WTC11 (cell line): Measurements from ENCODE around the gene IGFBP4. TPM values are rescaled to one million over a fixed set of nuclear protein-coding genes. Genes with fewer than 3 reads are reported as not detected.

Experiments
- ATAC-seq: fragments of 200-7000 bp; cut with Tn5 transposase; 2 replicates; pipeline ENCODE4 v1.10.0; 2021; ENCODE audit warnings: mild to moderate bottlenecking, moderate library complexity
- CTCF ChIA-PET: fragments of 300-600 bp; sonication (Branson Sonifier 250); formaldehyde crosslinking; loops from one replicate; lab custom pipeline; 2021; ENCODE audit warnings: antibody characterized with exemption; lab: Charles Lee
- POLR2A ChIA-PET: fragments of 350-600 bp; sonication (Branson Sonifier 250); formaldehyde crosslinking; loops from one replicate; lab custom pipeline; 2021; ENCODE audit warnings: antibody characterized with exemption; lab: Charles Lee
- DNase-seq: peaks from one replicate; pipeline ENCODE4 v3.0.0; 2021; ENCODE audit warnings: low spot score
- H3K27ac Mint-ChIP-seq: 2 replicates; pipeline ENCODE4 v1.8.0; 2021; ENCODE audit warnings: mixed read lengths
- H3K27me3 Mint-ChIP-seq: 2 replicates; pipeline ENCODE4 v1.8.0; 2021; ENCODE audit warnings: low read depth, mild to moderate bottlenecking, moderate library complexity, mixed read lengths
- H3K36me3 Mint-ChIP-seq: 2 replicates; pipeline ENCODE4 v1.8.0; 2021; ENCODE audit warnings: mixed read lengths
- H3K4me1 Mint-ChIP-seq: 2 replicates; pipeline ENCODE4 v1.8.0; 2022; ENCODE audit warnings: mixed read lengths
- H3K4me3 Mint-ChIP-seq: 2 replicates; pipeline ENCODE4 v1.8.0; 2021; ENCODE audit warnings: mild to moderate bottlenecking, moderate library complexity, mixed read lengths
- H3K9me3 Mint-ChIP-seq: 2 replicates; pipeline ENCODE4 v1.8.0; 2021; ENCODE audit warnings: mixed read lengths
- CREM ChIP-seq: sonication (generic); formaldehyde crosslinking; IDR thresholded peaks from 2 replicates; pipeline ENCODE4 v1.8.1; 2022; ENCODE audit warnings: mild to moderate bottlenecking, missing genetic modification reagents, moderate library complexity
- ELF4 ChIP-seq: sonication (generic); formaldehyde crosslinking; IDR thresholded peaks from 2 replicates; pipeline ENCODE4 v1.8.1; 2022; ENCODE audit warnings: low read depth, mild to moderate bottlenecking, moderate library complexity, missing genetic modification reagents
- ESRRA ChIP-seq: sonication (generic); formaldehyde crosslinking; IDR thresholded peaks from 2 replicates; pipeline ENCODE4 v1.8.1; 2022; ENCODE audit warnings: mild to moderate bottlenecking, missing genetic modification reagents, borderline replicate concordance
- FOXK1 ChIP-seq: sonication (generic); formaldehyde crosslinking; IDR thresholded peaks from 2 replicates; pipeline ENCODE4 v1.8.0; 2022; ENCODE audit warnings: mild to moderate bottlenecking, moderate library complexity, missing genetic modification reagents
- GRHL2 ChIP-seq: fragments of 250-450 bp; sonication (Bioruptor Pico); IDR thresholded peaks from 2 replicates; pipeline ENCODE4 v1.8.0; 2022; ENCODE audit warnings: mild to moderate bottlenecking, moderate library complexity; ENCODE audit not compliant: insufficient replicate concordance, severe bottlenecking
- GTF2I ChIP-seq: fragments of 250-450 bp; sonication (Bioruptor Pico); conservative IDR thresholded peaks from 2 replicates; pipeline ENCODE4 v1.4.0; 2021; ENCODE audit warnings: mild to moderate bottlenecking
- SP1 ChIP-seq: sonication (generic); formaldehyde crosslinking; conservative IDR thresholded peaks from 2 replicates; pipeline ENCODE4 v1.8.1; 2022; ENCODE audit warnings: missing genetic modification reagents
- TCF7 ChIP-seq: sonication (generic); formaldehyde crosslinking; IDR thresholded peaks from 2 replicates; pipeline ENCODE4 v1.8.0; 2022; ENCODE audit warnings: mild to moderate bottlenecking, low read depth, missing genetic modification reagents, moderate library complexity
- ZNF416 ChIP-seq: fragments of 250-450 bp; sonication (Bioruptor Pico); IDR thresholded peaks from 2 replicates; pipeline ENCODE4 v1.9.0; 2021; ENCODE audit warnings: mild to moderate bottlenecking, inconsistent platforms
- ZNF671 ChIP-seq: fragments of 250-450 bp; sonication (Bioruptor Pico); IDR thresholded peaks from 2 replicates; pipeline ENCODE4 v1.8.0; 2021; ENCODE audit warnings: mild to moderate bottlenecking
- total RNA-seq: library from RNA; stranded (reverse); gene quantifications from 3 replicates; pipeline ENCODE4 v1.2.3, GENCODE V29; 2021
- TF ChIP-seq, protein P1 (sequence below): sonication (generic); formaldehyde crosslinking; IDR thresholded peaks from 2 replicates; pipeline ENCODE4 v1.8.0; 2022; ENCODE audit warnings: mild to moderate bottlenecking, missing genetic modification reagents
- TF ChIP-seq, protein P2 (sequence below): sonication (generic); formaldehyde crosslinking; IDR thresholded peaks from 2 replicates; pipeline ENCODE4 v1.8.1; 2023; ENCODE audit warnings: mild to moderate bottlenecking, missing genetic modification reagents, moderate library complexity
- TF ChIP-seq, protein P3 (sequence below): sonication (generic); formaldehyde crosslinking; IDR thresholded peaks from 2 replicates; pipeline ENCODE4 v1.8.0; 2022; ENCODE audit warnings: mild to moderate bottlenecking, missing genetic modification reagents
- TF ChIP-seq, protein P4 (sequence below): sonication (generic); formaldehyde crosslinking; IDR thresholded peaks from 2 replicates; pipeline ENCODE4 v1.8.0; 2023; ENCODE audit warnings: missing genetic modification reagents
- TF ChIP-seq, protein P5 (sequence below): sonication (generic); formaldehyde crosslinking; IDR thresholded peaks from 2 replicates; pipeline ENCODE4 v1.8.0; 2022; ENCODE audit warnings: mild to moderate bottlenecking, missing genetic modification reagents
- TF ChIP-seq, protein P6 (sequence below): fragments of 250-450 bp; sonication (Bioruptor Pico); IDR thresholded peaks from 2 replicates; pipeline ENCODE4 v1.9.0; 2021; ENCODE audit warnings: mild to moderate bottlenecking
- TF ChIP-seq, protein P7 (sequence below): sonication (generic); formaldehyde crosslinking; IDR thresholded peaks from 2 replicates; pipeline ENCODE4 v1.8.1; 2022; ENCODE audit warnings: missing genetic modification reagents, borderline replicate concordance
- TF ChIP-seq, protein P8 (sequence below): sonication (generic); formaldehyde crosslinking; IDR thresholded peaks from 2 replicates; pipeline ENCODE4 v1.8.1; 2023; ENCODE audit warnings: mild to moderate bottlenecking, missing genetic modification reagents
- TF ChIP-seq, protein P9 (sequence below): sonication (generic); formaldehyde crosslinking; IDR thresholded peaks from 2 replicates; pipeline ENCODE4 v1.8.1; 2023; ENCODE audit warnings: mild to moderate bottlenecking, missing genetic modification reagents, moderate library complexity

IGFBP4 gene
- total RNA-seq, 1 experiment from 2014 or later = 172 TPM

DNA sequence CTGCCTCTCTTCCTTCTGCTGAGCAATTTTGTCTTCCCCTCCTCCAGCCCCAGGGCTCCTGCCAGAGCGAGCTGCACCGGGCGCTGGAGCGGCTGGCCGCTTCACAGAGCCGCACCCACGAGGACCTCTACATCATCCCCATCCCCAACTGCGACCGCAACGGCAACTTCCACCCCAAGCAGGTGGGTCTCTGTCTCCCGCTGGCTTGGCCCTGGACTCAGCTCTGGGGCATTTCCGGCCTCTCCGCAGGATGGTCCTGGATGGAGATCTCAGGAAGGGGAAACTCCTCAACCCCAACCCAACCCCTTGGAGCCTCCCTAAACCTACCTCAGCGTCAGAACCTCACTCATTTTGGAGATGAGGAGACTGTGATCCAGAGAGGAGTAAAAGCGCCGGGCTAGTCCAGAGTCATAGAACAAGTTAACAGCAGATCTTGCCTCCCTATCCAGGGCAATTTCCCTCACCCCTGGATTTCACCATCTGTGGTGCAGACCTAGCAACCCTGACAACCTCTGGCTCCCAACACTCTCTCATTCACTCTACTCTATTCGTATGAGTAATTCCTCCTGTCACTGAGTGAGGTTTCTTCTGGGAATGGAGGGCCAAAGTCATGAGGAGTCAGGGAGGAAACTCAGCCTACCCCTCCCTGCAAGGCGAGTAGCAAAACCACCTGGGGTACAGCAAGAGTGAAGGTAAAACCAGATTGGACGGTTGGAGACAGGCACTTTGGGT is 10.8 kb downstream of the IGFBP4 start (continued):
- TF ChIP-seq, protein P1, sequence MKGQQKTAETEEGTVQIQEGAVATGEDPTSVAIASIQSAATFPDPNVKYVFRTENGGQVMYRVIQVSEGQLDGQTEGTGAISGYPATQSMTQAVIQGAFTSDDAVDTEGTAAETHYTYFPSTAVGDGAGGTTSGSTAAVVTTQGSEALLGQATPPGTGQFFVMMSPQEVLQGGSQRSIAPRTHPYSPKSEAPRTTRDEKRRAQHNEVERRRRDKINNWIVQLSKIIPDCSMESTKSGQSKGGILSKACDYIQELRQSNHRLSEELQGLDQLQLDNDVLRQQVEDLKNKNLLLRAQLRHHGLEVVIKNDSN (CRISPR knock-in tag) = no peak
- no peak for TF ChIP-seq ESRRA
- TF ChIP-seq, all 79 proteins: peak for 0

DNA sequence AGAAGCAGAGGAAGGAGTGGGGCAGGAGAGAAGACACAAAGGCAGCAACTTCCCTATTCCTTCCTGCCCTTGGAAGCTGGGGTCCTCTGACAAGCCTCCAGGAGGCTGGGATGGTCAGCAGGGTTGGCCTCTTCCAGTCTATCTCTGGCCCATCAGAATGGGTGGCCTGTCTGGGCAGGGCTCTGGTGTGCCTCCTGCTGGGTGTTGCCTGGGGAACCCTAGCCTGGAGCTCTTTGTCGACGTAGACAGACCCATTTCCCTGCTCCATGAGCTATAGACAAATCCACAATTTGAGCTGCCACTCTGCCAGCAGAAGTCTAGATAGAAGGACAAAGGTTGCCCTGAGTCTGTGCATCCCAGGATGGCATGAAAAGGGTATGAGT is 11.4 kb downstream of the IGFBP4 start:
- ATAC-seq = no peak
- POLR2A ChIA-PET = no interaction called here
- Mint-ChIP-seq H3K4me3 (no peak overlapping the region), H3K9me3 (no peaks in the 10 kb centered on the region), H3K27ac (peak overlapping the region; percentile 58; the same call in 1 of the 2 replicates), H3K36me3 (peaks cover 41% of the 10 kb centered on the region), H3K27me3 (no peaks in the 10 kb centered on the region), H3K4me1 (peaks cover 40% of the 10 kb centered on the region)
- TF ChIP-seq, protein P2, sequence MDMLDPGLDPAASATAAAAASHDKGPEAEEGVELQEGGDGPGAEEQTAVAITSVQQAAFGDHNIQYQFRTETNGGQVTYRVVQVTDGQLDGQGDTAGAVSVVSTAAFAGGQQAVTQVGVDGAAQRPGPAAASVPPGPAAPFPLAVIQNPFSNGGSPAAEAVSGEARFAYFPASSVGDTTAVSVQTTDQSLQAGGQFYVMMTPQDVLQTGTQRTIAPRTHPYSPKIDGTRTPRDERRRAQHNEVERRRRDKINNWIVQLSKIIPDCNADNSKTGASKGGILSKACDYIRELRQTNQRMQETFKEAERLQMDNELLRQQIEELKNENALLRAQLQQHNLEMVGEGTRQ (CRISPR knock-in tag) = no peak
- TF ChIP-seq SP1 (CRISPR knock-in tag) (no peak), ZNF416 (CRISPR knock-in tag) (no peak), ELF4 (CRISPR knock-in tag) (no peak), GRHL2 (CRISPR knock-in tag) (no peak), GTF2I (CRISPR knock-in tag) (no peak)
- TF ChIP-seq, protein P3, sequence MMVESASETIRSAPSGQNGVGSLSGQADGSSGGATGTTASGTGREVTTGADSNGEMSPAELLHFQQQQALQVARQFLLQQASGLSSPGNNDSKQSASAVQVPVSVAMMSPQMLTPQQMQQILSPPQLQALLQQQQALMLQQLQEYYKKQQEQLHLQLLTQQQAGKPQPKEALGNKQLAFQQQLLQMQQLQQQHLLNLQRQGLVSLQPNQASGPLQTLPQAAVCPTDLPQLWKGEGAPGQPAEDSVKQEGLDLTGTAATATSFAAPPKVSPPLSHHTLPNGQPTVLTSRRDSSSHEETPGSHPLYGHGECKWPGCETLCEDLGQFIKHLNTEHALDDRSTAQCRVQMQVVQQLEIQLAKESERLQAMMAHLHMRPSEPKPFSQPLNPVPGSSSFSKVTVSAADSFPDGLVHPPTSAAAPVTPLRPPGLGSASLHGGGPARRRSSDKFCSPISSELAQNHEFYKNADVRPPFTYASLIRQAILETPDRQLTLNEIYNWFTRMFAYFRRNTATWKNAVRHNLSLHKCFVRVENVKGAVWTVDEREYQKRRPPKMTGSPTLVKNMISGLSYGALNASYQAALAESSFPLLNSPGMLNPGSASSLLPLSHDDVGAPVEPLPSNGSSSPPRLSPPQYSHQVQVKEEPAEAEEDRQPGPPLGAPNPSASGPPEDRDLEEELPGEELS (CRISPR knock-in tag) = no peak
- TF ChIP-seq, protein P4, sequence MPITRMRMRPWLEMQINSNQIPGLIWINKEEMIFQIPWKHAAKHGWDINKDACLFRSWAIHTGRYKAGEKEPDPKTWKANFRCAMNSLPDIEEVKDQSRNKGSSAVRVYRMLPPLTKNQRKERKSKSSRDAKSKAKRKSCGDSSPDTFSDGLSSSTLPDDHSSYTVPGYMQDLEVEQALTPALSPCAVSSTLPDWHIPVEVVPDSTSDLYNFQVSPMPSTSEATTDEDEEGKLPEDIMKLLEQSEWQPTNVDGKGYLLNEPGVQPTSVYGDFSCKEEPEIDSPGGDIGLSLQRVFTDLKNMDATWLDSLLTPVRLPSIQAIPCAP (CRISPR knock-in tag) = no peak
- TF ChIP-seq, protein P5, sequence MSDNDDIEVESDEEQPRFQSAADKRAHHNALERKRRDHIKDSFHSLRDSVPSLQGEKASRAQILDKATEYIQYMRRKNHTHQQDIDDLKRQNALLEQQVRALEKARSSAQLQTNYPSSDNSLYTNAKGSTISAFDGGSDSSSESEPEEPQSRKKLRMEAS = no peak
- TF ChIP-seq, protein P6, sequence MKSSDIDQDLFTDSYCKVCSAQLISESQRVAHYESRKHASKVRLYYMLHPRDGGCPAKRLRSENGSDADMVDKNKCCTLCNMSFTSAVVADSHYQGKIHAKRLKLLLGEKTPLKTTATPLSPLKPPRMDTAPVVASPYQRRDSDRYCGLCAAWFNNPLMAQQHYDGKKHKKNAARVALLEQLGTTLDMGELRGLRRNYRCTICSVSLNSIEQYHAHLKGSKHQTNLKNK (CRISPR knock-in tag) = no peak
- no peak for DNase-seq
- CTCF ChIA-PET = interaction anchor here (0.6 to 3.0 kb wide), 6 partner anchors 9 to 1539 kb away, joined by 3 to 32 read pairs (median 3); partner anchors contain the start of gene IGFBP4

DNA sequence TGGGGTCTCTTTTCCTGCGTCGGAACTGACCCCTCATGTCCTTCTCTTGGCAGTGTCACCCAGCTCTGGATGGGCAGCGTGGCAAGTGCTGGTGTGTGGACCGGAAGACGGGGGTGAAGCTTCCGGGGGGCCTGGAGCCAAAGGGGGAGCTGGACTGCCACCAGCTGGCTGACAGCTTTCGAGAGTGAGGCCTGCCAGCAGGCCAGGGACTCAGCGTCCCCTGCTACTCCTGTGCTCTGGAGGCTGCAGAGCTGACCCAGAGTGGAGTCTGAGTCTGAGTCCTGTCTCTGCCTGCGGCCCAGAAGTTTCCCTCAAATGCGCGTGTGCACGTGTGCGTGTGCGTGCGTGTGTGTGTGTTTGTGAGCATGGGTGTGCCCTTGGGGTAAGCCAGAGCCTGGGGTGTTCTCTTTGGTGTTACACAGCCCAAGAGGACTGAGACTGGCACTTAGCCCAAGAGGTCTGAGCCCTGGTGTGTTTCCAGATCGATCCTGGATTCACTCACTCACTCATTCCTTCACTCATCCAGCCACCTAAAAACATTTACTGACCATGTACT is 13.2 kb downstream of the IGFBP4 start:
- Mint-ChIP-seq H3K27ac (no peak overlapping the region), H3K9me3 (no peaks in the 10 kb centered on the region), H3K36me3 (peaks cover 41% of the 10 kb centered on the region), H3K4me3 (no peak overlapping the region), H3K27me3 (no peaks in the 10 kb centered on the region), H3K4me1 (peaks cover 47% of the 10 kb centered on the region)
- no peak for DNase-seq
- ChIA-PET POLR2A (no interaction called here), CTCF (interaction anchor here (0.7 to 3.0 kb wide), 5 partner anchors 15 to 79 kb away, joined by 3 to 32 read pairs (median 4); no protein-coding TSS in a partner anchor)
- no peak for ATAC-seq
- no peak for TF ChIP-seq TCF7 (CRISPR knock-in tag)
- TF ChIP-seq, all 79 proteins: peak for 0

DNA sequence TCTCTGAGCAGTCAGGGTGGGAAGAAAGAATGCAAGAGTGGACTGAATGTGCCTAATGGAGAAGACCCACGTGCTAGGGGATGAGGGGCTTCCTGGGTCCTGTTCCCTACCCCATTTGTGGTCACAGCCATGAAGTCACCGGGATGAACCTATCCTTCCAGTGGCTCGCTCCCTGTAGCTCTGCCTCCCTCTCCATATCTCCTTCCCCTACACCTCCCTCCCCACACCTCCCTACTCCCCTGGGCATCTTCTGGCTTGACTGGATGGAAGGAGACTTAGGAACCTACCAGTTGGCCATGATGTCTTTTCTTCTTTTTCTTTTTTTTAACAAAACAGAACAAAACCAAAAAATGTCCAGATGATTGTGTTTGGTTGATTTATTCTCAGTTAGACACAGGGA is 14.1 kb downstream of the IGFBP4 start:
- ChIA-PET POLR2A (no interaction called here), CTCF (interaction anchor here (0.5 to 2.8 kb wide), 5 partner anchors 10 to 359 kb away, joined by 3 to 32 read pairs (median 3); no protein-coding TSS in a partner anchor)
- no peak for ATAC-seq
- TF ChIP-seq, protein P7, sequence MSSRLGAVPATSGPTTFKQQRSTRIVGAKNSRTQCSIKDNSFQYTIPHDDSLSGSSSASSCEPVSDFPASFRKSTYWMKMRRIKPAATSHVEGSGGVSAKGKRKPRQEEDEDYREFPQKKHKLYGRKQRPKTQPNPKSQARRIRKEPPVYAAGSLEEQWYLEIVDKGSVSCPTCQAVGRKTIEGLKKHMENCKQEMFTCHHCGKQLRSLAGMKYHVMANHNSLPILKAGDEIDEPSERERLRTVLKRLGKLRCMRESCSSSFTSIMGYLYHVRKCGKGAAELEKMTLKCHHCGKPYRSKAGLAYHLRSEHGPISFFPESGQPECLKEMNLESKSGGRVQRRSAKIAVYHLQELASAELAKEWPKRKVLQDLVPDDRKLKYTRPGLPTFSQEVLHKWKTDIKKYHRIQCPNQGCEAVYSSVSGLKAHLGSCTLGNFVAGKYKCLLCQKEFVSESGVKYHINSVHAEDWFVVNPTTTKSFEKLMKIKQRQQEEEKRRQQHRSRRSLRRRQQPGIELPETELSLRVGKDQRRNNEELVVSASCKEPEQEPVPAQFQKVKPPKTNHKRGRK = no peak
- TF ChIP-seq, protein P8, sequence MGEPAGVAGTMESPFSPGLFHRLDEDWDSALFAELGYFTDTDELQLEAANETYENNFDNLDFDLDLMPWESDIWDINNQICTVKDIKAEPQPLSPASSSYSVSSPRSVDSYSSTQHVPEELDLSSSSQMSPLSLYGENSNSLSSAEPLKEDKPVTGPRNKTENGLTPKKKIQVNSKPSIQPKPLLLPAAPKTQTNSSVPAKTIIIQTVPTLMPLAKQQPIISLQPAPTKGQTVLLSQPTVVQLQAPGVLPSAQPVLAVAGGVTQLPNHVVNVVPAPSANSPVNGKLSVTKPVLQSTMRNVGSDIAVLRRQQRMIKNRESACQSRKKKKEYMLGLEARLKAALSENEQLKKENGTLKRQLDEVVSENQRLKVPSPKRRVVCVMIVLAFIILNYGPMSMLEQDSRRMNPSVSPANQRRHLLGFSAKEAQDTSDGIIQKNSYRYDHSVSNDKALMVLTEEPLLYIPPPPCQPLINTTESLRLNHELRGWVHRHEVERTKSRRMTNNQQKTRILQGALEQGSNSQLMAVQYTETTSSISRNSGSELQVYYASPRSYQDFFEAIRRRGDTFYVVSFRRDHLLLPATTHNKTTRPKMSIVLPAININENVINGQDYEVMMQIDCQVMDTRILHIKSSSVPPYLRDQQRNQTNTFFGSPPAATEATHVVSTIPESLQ (CRISPR knock-in tag) = no peak
- TF ChIP-seq ZNF671 (CRISPR knock-in tag) (no peak), FOXK1 (no peak), CREM (CRISPR knock-in tag) (no peak)
- TF ChIP-seq, protein P9, sequence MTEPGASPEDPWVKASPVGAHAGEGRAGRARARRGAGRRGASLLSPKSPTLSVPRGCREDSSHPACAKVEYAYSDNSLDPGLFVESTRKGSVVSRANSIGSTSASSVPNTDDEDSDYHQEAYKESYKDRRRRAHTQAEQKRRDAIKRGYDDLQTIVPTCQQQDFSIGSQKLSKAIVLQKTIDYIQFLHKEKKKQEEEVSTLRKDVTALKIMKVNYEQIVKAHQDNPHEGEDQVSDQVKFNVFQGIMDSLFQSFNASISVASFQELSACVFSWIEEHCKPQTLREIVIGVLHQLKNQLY (CRISPR knock-in tag) = no peak

More for the DNA sequence above, 14.1 kb downstream of the IGFBP4 start:
- Mint-ChIP-seq H3K36me3 (peaks cover 36% of the 10 kb centered on the region), H3K4me3 (no peak overlapping the region), H3K27ac (no peak overlapping the region), H3K27me3 (no peaks in the 10 kb centered on the region), H3K4me1 (peaks cover 52% of the 10 kb centered on the region), H3K9me3 (no peaks in the 10 kb centered on the region)
- no peak for DNase-seq
